Ishikawa (cell line): ENCODE results near the gene ZNF691.

Experiments used
- CEBPB ChIP-seq: IDR thresholded peaks from 2 replicates; pipeline ENCODE4 v1.6.1; 2012
- CREB1 ChIP-seq: IDR thresholded peaks from 2 replicates; pipeline ENCODE4 v1.6.1; 2012; ENCODE audit warnings: low read depth
- EGR1 ChIP-seq: IDR thresholded peaks from 2 replicates; pipeline ENCODE4 v1.6.1; 2012
- EP300 ChIP-seq: IDR thresholded peaks from 2 replicates; pipeline ENCODE4 v1.6.1; 2012; ENCODE audit warnings: borderline replicate concordance
- FOXM1 ChIP-seq: IDR thresholded peaks from 2 replicates; pipeline ENCODE4 v1.6.1; 2012; ENCODE audit warnings: low read depth, borderline replicate concordance
- NFIC ChIP-seq: IDR thresholded peaks from 2 replicates; pipeline ENCODE4 v1.6.1; 2012
- RAD21 ChIP-seq: IDR thresholded peaks from 2 replicates; pipeline ENCODE4 v1.6.1; 2012; ENCODE audit warnings: low read depth
- TAF1 ChIP-seq: IDR thresholded peaks from 2 replicates; pipeline ENCODE4 v1.6.1; 2012; ENCODE audit warnings: low read depth, mild to moderate bottlenecking
- TCF12 ChIP-seq: IDR thresholded peaks from 2 replicates; pipeline ENCODE4 v1.6.1; 2012; ENCODE audit warnings: low read depth
- TEAD4 ChIP-seq: IDR thresholded peaks from 2 replicates; pipeline ENCODE4 v1.6.1; 2012
- YY1 ChIP-seq: IDR thresholded peaks from 2 replicates; pipeline ENCODE4 v1.6.1; 2012; ENCODE audit warnings: low read depth
- ZBTB7A ChIP-seq: IDR thresholded peaks from 2 replicates; pipeline ENCODE4 v1.6.1; 2012; ENCODE audit warnings: low read depth
- TF ChIP-seq, protein P1 (sequence below): IDR thresholded peaks from 2 replicates; pipeline ENCODE4 v1.6.1; 2012
- TF ChIP-seq, protein P2 (sequence below): IDR thresholded peaks from 2 replicates; pipeline ENCODE4 v1.6.1; 2012; ENCODE audit warnings: low read depth, mild to moderate bottlenecking
- TF ChIP-seq, protein P3 (sequence below): IDR thresholded peaks from 2 replicates; pipeline ENCODE4 v1.6.1; 2012

ZNF691 gene

DNA sequence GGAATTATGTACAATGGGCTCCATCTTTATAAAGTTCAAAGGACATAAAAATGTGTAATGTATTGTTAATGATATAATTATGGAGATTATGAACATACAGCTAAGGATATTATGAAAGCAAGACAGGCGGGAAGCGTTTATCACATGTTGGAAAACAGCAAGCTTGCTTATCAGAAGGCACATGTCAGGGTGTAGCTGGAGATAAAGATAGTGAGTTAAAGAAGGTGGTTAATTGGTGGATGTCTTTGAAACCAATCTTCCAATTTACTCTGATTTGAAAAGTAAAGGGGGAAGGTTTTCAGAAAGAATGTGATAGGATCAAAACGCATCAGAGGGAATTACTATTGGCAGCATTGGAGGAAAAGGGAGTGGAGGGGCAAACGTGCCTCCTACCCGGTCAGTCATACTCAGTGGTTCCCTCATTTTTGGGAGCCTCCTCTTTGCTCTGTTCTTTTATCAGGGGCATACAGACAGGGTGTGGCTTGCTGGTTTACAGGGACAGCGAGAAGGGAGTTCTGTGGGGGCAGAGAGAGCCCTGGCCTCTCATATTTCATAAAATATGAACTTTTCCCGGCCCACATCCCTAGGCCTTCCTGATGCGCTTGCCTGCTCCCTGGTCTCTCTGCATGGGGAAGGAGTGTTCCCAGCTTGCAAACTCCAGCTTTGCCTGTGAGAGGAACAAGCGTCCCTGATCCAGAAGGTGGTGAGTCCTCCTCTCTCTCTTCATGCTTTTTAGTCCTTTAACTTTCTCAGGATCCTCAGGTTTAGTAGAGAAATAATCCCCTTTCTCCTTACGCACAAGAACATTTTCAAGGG, 21.2 kb upstream of the ZNF691 start:
- TF ChIP-seq TAF1 (no peak), CEBPB (no peak), ZBTB7A (no peak), RAD21 (no peak), TCF12 (no peak), EP300 (no peak), CREB1 (no peak), YY1 (no peak)
- TF ChIP-seq, protein P1, sequence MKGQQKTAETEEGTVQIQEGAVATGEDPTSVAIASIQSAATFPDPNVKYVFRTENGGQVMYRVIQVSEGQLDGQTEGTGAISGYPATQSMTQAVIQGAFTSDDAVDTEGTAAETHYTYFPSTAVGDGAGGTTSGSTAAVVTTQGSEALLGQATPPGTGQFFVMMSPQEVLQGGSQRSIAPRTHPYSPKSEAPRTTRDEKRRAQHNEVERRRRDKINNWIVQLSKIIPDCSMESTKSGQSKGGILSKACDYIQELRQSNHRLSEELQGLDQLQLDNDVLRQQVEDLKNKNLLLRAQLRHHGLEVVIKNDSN, result no peak
- TF ChIP-seq, protein P2, sequence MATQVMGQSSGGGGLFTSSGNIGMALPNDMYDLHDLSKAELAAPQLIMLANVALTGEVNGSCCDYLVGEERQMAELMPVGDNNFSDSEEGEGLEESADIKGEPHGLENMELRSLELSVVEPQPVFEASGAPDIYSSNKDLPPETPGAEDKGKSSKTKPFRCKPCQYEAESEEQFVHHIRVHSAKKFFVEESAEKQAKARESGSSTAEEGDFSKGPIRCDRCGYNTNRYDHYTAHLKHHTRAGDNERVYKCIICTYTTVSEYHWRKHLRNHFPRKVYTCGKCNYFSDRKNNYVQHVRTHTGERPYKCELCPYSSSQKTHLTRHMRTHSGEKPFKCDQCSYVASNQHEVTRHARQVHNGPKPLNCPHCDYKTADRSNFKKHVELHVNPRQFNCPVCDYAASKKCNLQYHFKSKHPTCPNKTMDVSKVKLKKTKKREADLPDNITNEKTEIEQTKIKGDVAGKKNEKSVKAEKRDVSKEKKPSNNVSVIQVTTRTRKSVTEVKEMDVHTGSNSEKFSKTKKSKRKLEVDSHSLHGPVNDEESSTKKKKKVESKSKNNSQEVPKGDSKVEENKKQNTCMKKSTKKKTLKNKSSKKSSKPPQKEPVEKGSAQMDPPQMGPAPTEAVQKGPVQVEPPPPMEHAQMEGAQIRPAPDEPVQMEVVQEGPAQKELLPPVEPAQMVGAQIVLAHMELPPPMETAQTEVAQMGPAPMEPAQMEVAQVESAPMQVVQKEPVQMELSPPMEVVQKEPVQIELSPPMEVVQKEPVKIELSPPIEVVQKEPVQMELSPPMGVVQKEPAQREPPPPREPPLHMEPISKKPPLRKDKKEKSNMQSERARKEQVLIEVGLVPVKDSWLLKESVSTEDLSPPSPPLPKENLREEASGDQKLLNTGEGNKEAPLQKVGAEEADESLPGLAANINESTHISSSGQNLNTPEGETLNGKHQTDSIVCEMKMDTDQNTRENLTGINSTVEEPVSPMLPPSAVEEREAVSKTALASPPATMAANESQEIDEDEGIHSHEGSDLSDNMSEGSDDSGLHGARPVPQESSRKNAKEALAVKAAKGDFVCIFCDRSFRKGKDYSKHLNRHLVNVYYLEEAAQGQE, result no peak
- TF ChIP-seq, protein P3, sequence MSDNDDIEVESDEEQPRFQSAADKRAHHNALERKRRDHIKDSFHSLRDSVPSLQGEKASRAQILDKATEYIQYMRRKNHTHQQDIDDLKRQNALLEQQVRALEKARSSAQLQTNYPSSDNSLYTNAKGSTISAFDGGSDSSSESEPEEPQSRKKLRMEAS, result no peak

DNA sequence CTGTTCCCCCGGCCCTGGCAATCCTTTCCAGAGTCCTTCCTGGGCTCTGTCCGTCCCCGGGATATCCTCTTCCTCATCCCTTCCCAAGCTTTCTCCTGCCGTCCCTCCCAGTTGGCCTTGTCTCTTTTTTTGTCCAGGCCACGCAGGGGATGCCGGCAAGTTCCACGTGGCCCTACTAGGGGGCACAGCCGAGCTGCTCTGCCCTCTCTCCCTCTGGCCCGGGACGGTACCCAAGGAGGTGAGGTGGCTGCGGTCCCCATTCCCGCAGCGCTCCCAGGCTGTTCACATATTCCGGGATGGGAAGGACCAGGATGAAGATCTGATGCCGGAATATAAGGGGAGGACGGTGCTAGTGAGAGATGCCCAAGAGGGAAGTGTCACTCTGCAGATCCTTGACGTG, 15.8 kb upstream of the ZNF691 start:
- TF ChIP-seq TAF1 (no peak), ZBTB7A (no peak), CEBPB (no peak), NFIC (no peak), TEAD4 (no peak), EGR1 (no peak), YY1 (no peak), FOXM1 (no peak), CREB1 (no peak)
- TF ChIP-seq, protein P2, result no peak

DNA sequence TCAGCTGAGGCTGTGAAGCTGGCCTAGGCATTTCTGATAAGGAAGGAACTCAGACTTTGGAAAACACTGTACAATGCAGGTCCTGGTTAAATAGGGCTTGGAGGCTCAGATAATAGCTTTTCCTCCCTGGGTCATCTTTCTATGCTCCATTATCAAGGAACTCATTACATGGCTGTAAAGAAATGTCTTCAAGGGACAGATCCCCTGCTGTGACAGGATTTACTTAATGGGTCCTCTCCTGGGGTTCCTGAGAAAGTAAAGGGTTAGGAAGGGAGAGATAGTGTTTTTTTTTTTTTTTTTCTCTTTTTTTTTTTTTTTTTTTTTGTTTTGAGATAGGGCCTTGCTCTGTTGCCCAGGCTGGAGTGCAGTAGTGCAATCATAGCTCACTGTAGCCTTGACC, 15.1 kb upstream of the ZNF691 start:
- no peak for TF ChIP-seq FOXM1
- no peak for TF ChIP-seq RAD21
- TF ChIP-seq NFIC, result no peak
- no peak for TF ChIP-seq CEBPB
- no peak for TF ChIP-seq EGR1

DNA sequence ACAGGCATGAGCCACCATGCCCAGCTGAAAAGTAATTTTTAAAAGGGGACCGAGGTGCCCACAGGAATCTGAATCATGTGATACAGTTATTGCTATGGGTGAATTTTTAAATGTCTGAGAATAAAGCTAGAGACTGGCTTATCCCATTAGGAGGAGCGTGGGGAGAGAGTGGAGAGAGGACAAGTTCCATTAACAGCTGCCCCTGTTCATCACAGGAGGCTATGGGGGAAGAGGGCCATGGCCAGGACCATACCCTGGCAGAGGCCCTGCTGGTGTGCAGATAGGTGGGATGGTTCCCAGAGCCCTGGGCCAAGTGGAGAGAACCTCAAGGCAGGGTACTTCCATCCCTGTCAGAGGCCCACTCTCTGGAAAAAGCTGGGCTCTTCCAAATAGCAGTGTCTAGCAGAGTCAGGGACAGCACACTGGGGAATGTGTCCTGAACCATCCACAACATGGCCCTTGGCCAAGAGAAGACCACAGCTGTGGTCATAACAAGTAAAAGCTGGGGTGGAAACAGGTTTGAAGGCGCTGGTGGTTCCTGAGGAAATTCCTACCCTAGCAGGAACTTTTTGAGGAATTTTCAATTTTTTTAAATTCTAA, 13.7 kb upstream of the ZNF691 start:
- no peak for TF ChIP-seq NFIC
- no peak for TF ChIP-seq EGR1
- no peak for TF ChIP-seq FOXM1
- TF ChIP-seq TEAD4, result no peak
- TF ChIP-seq EP300, result no peak

DNA sequence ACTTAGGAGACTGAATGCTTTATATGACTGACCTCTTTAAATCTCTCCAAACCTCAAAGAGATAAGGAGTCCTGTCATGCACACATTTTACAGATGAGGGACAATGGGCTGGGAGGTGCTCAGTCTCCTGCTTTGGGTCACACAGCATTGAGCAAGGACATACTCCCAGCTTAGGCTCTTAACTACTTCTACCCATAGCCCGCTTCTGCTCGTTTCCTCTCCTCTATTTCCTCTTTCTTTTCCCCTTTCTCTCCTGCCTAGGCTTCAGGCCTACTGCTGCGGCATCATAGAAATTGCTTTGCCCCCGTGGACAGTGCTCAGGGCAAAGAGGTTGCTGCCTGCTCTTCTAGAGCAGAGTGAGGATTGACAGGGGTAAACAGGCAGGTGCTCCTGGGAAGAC, 12.4 kb upstream of the ZNF691 start:
- TF ChIP-seq EP300, result no peak
- no peak for TF ChIP-seq TCF12
- no peak for TF ChIP-seq NFIC
- no peak for TF ChIP-seq ZBTB7A
- TF ChIP-seq, protein P3, result no peak
- TF ChIP-seq TEAD4, result no peak
- TF ChIP-seq, protein P1, result no peak
- TF ChIP-seq RAD21, result no peak
- TF ChIP-seq TAF1, result no peak
- TF ChIP-seq, protein P2, result no peak
- no peak for TF ChIP-seq CREB1
